ENCODE data around the gene SEMA3A. TPM values are rescaled to one million over a fixed set of nuclear protein-coding genes. Genes with fewer than 3 reads are reported as not detected.

Gene SEMA3A
- total and polyA plus RNA-seq, 2 of the 13 experiments (the other 11 are each of a cell fraction or from before 2014, with no cell fraction given), result 0.29 to 1.2 TPM

- intact Hi-C loops (cut with micrococcal nuclease; ENCODE audit: unreplicated experiment), result no loop called here
- CTCF ChIA-PET (ENCODE audit: low intra/inter-chr PET ratio, low total read pairs), result no interaction called here
- BruUV-seq (replicated peaks), result no TSS peak
- no peak overlapping the region for H3K9ac ChIP-seq (ENCODE audit: insufficient read depth, low read depth, low read length)
- WGBS (ENCODE audit: low lambda C conversion rate), result 90% methylated on average over 2 of the region's 2 CpGs
- no peaks in the 10 kb centered on the region for H3K4me1 ChIP-seq (ENCODE audit: insufficient read depth, low read length)
- no peaks in the 10 kb centered on the region for H3K36me3 ChIP-seq (replicated peaks in 1 of 2; ENCODE audit: control insufficient read depth in 1 of 2, insufficient read depth in 2 of 2, low read length in 2 of 2)
- no peaks in the 10 kb centered on the region for H3K27me3 ChIP-seq (ENCODE audit: control insufficient read depth in 1 of 2, insufficient read depth in 2 of 2, low read length in 2 of 2)
- no peak overlapping the region for H2AFZ ChIP-seq (ENCODE audit: low read length)
- H3K79me2 ChIP-seq (ENCODE audit: insufficient read depth, low read length), result no peaks in the 10 kb centered on the region
- no peak overlapping the region for H3K4me3 ChIP-seq (replicated peaks in 1 of 3; ENCODE audit: insufficient read depth in 1 of 3, low read depth in 2 of 3, low read length in 3 of 3)
- no peaks in the 10 kb centered on the region for H4K20me1 ChIP-seq (ENCODE audit: insufficient read depth, low read length)
- DNase-seq (ENCODE audit: low spot score), result no peak
- H3K9me3 ChIP-seq (ENCODE audit: low read length), result no peaks in the 10 kb centered on the region
- TF ChIP-seq CEBPB (IDR thresholded peaks at IDR 0.05; ENCODE audit: borderline replicate concordance, low read depth, low read length), result no peak
- TF ChIP-seq TAF15 (IDR thresholded peaks at IDR 0.05; ENCODE audit: low read depth, low read length, poor library complexity, severe bottlenecking), result no peak
- TF ChIP-seq SMAD9 (CRISPR knock-in tag; IDR thresholded peaks at IDR 0.05), result no peak
- no peak for TF ChIP-seq SOX13 (IDR thresholded peaks at IDR 0.05)
- no peak for TF ChIP-seq SOX13 (CRISPR knock-in tag; conservative IDR thresholded peaks at IDR 0.05 in 1 of 2, IDR thresholded peaks at IDR 0.05 in 1 of 2)
- TF ChIP-seq ZNF512B (CRISPR knock-in tag; IDR thresholded peaks at IDR 0.05; ENCODE audit: borderline replicate concordance), result no peak
- TF ChIP-seq ZNF354B (CRISPR knock-in tag; IDR thresholded peaks at IDR 0.05), result no peak
- no peak for TF ChIP-seq ZBTB10 (CRISPR knock-in tag; IDR thresholded peaks at IDR 0.05; ENCODE audit: borderline replicate concordance)
- no peak for TF ChIP-seq NFATC3 (CRISPR knock-in tag; IDR thresholded peaks at IDR 0.05)
- no peak for TF ChIP-seq ZNF282 (IDR thresholded peaks at IDR 0.05; ENCODE audit: partially characterized antibody)
- TF ChIP-seq ZHX1 (CRISPR knock-in tag; IDR thresholded peaks at IDR 0.05; ENCODE audit: low read depth), result no peak
- no peak for TF ChIP-seq ZBTB26 (CRISPR knock-in tag; IDR thresholded peaks at IDR 0.05; ENCODE audit: borderline replicate concordance)
- in situ Hi-C loops (cut with HindIII; ENCODE audit: extremely low pct_ligation_motif_present, low pct_unique_long_range_greater_than_20kb), result no loop called here
- no peak overlapping the region for H3K27ac ChIP-seq (ENCODE audit: extremely low read length, insufficient read depth, low read length)
- ATAC-seq, result no peak
- no peak for FAIRE-seq
- no peak overlapping the region for H3K4me2 ChIP-seq (ENCODE audit: low read depth, low read length)
- POLR2A ChIA-PET, result no interaction called here
Observed at GRCh38 chr7:84107259-84107658, 87.3 kb downstream of the SEMA3A start.
